ENCODE results near the gene PPIF. TPM values are rescaled to one million over a fixed set of nuclear protein-coding genes. Genes with fewer than 3 reads are reported as not detected.

The PPIF gene
- total RNA-seq, 1 experiment from 2014 or later: 80.9 TPM

GRCh38 chr10:79391231-79392019 is 44.2 kb downstream of the PPIF start:
- Mint-ChIP-seq H3K4me3 (no peak overlapping the region), H3K27me3 (ENCODE audit: low read depth) (no peaks in the 10 kb centered on the region; the same call in 1 of the 2 replicates), H3K4me1 (no peaks in the 10 kb centered on the region), H3K36me3 (no peaks in the 10 kb centered on the region), H3K9me3 (no peaks in the 10 kb centered on the region), H3K27ac (no peak overlapping the region)
- TF ChIP-seq KAT7 (CRISPR knock-in tag; IDR thresholded peaks at IDR 0.05; ENCODE audit: borderline replicate concordance) (no peak), STAT6 (CRISPR knock-in tag; conservative IDR thresholded peaks at IDR 0.05; ENCODE audit: low read depth) (no peak), ZNF263 (CRISPR knock-in tag; IDR thresholded peaks at IDR 0.05; ENCODE audit: low read depth) (no peak), NFYB (CRISPR knock-in tag; conservative IDR thresholded peaks at IDR 0.05; ENCODE audit: low read depth) (no peak), ZNF512 (CRISPR knock-in tag; IDR thresholded peaks at IDR 0.05; ENCODE audit: borderline replicate concordance) (no peak), RORB (CRISPR knock-in tag; IDR thresholded peaks at IDR 0.05) (no peak), MXD4 (CRISPR knock-in tag; IDR thresholded peaks at IDR 0.05; ENCODE audit: borderline replicate concordance) (no peak), ZBTB43 (CRISPR knock-in tag; IDR thresholded peaks at IDR 0.05) (no peak), NFATC4 (CRISPR knock-in tag; IDR thresholded peaks at IDR 0.05) (no peak), ESRRA (CRISPR knock-in tag; IDR thresholded peaks at IDR 0.05; ENCODE audit: borderline replicate concordance) (no peak), ZBTB21 (CRISPR knock-in tag; IDR thresholded peaks at IDR 0.05; ENCODE audit: borderline replicate concordance) (no peak), MYBL2 (CRISPR knock-in tag; IDR thresholded peaks at IDR 0.05) (no peak)
- TF ChIP-seq, protein P1, sequence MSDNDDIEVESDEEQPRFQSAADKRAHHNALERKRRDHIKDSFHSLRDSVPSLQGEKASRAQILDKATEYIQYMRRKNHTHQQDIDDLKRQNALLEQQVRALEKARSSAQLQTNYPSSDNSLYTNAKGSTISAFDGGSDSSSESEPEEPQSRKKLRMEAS (CRISPR knock-in tag; IDR thresholded peaks at IDR 0.05): no peak
- TF ChIP-seq, protein P2, sequence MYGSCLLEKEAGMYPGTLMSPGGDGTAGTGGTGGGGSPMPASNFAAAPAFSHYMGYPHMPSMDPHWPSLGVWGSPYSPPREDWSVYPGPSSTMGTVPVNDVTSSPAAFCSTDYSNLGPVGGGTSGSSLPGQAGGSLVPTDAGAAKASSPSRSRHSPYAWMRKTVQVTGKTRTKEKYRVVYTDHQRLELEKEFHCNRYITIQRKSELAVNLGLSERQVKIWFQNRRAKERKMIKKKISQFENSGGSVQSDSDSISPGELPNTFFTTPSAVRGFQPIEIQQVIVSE (CRISPR knock-in tag; IDR thresholded peaks at IDR 0.05; ENCODE audit: borderline replicate concordance): no peak
- TF ChIP-seq, protein P3, sequence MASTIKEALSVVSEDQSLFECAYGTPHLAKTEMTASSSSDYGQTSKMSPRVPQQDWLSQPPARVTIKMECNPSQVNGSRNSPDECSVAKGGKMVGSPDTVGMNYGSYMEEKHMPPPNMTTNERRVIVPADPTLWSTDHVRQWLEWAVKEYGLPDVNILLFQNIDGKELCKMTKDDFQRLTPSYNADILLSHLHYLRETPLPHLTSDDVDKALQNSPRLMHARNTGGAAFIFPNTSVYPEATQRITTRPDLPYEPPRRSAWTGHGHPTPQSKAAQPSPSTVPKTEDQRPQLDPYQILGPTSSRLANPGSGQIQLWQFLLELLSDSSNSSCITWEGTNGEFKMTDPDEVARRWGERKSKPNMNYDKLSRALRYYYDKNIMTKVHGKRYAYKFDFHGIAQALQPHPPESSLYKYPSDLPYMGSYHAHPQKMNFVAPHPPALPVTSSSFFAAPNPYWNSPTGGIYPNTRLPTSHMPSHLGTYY (CRISPR knock-in tag; IDR thresholded peaks at IDR 0.05): no peak
- TF ChIP-seq, protein P4, sequence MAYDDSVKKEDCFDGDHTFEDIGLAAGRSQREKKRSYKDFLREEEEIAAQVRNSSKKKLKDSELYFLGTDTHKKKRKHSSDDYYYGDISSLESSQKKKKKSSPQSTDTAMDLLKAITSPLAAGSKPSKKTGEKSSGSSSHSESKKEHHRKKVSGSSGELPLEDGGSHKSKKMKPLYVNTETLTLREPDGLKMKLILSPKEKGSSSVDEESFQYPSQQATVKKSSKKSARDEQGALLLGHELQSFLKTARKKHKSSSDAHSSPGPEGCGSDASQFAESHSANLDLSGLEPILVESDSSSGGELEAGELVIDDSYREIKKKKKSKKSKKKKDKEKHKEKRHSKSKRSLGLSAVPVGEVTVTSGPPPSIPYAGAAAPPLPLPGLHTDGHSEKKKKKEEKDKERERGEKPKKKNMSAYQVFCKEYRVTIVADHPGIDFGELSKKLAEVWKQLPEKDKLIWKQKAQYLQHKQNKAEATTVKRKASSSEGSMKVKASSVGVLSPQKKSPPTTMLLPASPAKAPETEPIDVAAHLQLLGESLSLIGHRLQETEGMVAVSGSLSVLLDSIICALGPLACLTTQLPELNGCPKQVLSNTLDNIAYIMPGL (CRISPR knock-in tag; IDR thresholded peaks at IDR 0.05): no peak
- ATAC-seq: no peak
- CTCF ChIA-PET: interaction anchor here (0.8 to 2.1 kb wide), 11 partner anchors 8 to 96 kb away, joined by 3 to 9 read pairs (median 5); partner anchors contain the start of genes PPIF and ZCCHC24
- POLR2A ChIA-PET: no interaction called here
- DNase-seq (ENCODE audit: low spot score): peak; percentile 4

All from WTC11 (cell line).